Measurements from ENCODE around the gene NKX1-2. TPM values are rescaled to one million over a fixed set of nuclear protein-coding genes. Genes with fewer than 3 reads are reported as not detected.

The NKX1-2 gene
- total RNA-seq, 2 donors from 2014 or later = 0.07 TPM; not detected in 1

DNA sequence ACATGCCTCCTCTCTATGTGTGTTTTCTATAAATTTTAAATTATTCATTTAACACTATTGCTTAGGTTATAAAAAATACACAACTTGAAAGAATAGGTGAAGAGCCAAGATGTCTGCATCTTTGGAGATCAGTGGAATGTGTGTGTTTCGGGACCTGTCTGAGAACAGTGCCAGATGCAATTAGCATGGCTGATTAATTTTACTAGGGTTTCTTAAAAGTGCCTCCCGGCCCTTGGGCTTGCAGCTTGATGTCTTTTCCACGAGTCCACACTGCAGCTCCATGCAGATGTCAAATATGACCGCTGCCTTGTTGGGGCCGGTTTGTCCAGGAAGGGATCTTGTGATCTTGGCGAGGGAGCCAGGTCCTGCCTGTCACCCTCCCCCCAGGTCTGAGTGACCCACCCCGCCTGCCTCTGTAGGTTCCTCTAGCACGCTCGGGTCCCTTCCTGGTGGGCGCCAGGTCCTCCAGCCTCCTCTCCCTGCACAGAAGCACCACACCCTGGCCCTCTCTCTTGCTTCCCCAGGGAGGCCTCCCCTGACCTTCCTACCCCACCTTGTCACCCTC, 32.5 kb upstream of the NKX1-2 start:
- intact Hi-C loops (cut with DNase I) = no loop called here
- no peak for DNase-seq
- no peaks in the 10 kb centered on the region for H3K4me1 ChIP-seq
- no peaks in the 10 kb centered on the region for H3K9me3 ChIP-seq
- TF ChIP-seq, protein P1, sequence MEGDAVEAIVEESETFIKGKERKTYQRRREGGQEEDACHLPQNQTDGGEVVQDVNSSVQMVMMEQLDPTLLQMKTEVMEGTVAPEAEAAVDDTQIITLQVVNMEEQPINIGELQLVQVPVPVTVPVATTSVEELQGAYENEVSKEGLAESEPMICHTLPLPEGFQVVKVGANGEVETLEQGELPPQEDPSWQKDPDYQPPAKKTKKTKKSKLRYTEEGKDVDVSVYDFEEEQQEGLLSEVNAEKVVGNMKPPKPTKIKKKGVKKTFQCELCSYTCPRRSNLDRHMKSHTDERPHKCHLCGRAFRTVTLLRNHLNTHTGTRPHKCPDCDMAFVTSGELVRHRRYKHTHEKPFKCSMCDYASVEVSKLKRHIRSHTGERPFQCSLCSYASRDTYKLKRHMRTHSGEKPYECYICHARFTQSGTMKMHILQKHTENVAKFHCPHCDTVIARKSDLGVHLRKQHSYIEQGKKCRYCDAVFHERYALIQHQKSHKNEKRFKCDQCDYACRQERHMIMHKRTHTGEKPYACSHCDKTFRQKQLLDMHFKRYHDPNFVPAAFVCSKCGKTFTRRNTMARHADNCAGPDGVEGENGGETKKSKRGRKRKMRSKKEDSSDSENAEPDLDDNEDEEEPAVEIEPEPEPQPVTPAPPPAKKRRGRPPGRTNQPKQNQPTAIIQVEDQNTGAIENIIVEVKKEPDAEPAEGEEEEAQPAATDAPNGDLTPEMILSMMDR (IDR thresholded peaks at IDR 0.05) = no peak
- no peak overlapping the region for H3K9ac ChIP-seq (ENCODE audit: low read depth in 2 of 2, low read length in 2 of 2)
- no peaks in the 10 kb centered on the region for H3K36me3 ChIP-seq
- H3K27ac ChIP-seq = no peak overlapping the region
- H3K27me3 ChIP-seq = no peaks in the 10 kb centered on the region
- H3K4me3 ChIP-seq = no peak overlapping the region

DNA sequence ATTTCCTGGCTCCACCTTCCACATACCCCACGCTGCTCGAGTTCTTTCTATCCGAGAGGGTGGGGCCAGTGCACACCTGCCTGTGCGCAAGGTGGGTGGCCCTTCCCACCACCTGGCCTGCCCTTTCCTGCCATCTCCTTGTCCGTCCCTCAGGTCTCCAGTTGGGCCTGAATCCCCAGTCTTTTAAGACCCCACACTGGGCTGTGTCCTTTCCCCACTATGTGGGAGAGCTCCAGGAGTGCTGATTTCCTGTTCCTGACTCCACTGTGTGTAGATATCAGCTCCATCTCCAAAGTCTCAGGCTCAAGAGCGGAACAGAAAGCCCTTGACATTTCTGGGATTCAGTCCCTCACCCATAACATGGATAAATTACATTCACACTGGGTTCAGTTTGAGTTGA, 31.9 kb upstream of the NKX1-2 start:
- no peak overlapping the region for H3K27ac ChIP-seq
- intact Hi-C loops (cut with DNase I) = no loop called here

DNA sequence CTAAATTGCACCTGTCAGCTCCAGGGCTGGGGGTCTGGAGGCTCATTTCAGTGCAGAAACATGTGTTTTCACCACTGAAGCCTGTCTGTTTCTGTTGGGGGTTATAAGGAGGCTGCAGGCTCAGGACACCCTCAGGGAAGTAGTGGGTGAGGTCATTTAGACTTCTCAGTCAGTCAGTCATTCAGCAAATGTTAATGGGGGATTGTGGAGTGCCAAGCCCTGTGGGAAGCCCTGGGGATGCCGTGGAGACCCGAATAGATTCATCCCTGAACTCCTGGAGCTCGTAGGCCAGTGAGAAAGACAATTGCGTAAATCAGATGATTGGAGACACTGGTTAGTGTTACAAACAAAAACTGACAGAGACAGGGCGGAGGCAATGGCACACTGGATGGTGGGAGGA, 31.0 kb upstream of the NKX1-2 start:
- H3K9ac ChIP-seq (ENCODE audit: low read depth in 2 of 2, low read length in 2 of 2) = no peak overlapping the region
- H3K4me1 ChIP-seq = no peaks in the 10 kb centered on the region
- DNase-seq = no peak
- no peak overlapping the region for H3K27ac ChIP-seq
- no peaks in the 10 kb centered on the region for H3K27me3 ChIP-seq
- intact Hi-C loops (cut with DNase I) = no loop called here
- no peak overlapping the region for H3K4me3 ChIP-seq
- H3K9me3 ChIP-seq = no peaks in the 10 kb centered on the region
- TF ChIP-seq, protein P1 (IDR thresholded peaks at IDR 0.05) = no peak
- no peaks in the 10 kb centered on the region for H3K36me3 ChIP-seq

More for the DNA sequence above, 31.9 kb upstream of the NKX1-2 start:
- Histone ChIP-seq H3K36me3 (no peaks in the 10 kb centered on the region), H3K9ac (ENCODE audit: low read depth in 2 of 2, low read length in 2 of 2) (no peak overlapping the region), H3K4me3 (no peak overlapping the region), H3K9me3 (no peaks in the 10 kb centered on the region), H3K27me3 (no peaks in the 10 kb centered on the region), H3K4me1 (no peaks in the 10 kb centered on the region)
- TF ChIP-seq, protein P1 (IDR thresholded peaks at IDR 0.05) = no peak
- DNase-seq = no peak

DNA sequence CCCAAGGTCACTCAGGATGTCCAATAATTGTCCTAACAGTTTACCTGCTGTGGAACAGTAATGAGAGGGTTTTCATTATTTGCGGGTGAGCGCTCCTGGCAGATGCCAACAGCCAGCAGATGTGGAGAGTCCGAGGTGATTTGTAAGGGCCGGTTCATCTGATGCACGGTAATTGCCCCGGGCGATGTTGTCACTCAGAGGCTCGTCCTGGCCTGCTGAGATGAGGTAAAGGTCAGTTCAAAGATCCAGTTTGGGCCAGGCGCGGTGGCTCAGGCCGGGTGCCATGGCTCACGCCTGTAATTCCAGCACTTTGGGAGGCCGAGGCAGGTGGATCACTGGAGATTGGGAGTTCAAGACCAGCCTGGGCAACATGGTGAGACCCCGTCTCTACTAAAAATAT, 28.7 kb upstream of the NKX1-2 start:
- H3K9me3 ChIP-seq = no peaks in the 10 kb centered on the region
- no peak overlapping the region for H3K9ac ChIP-seq (ENCODE audit: low read depth in 2 of 2, low read length in 2 of 2)
- intact Hi-C loops (cut with DNase I) = no loop called here
- TF ChIP-seq, protein P1 (IDR thresholded peaks at IDR 0.05) = no peak
- H3K36me3 ChIP-seq = no peaks in the 10 kb centered on the region
- no peaks in the 10 kb centered on the region for H3K27me3 ChIP-seq
- H3K27ac ChIP-seq = no peak overlapping the region
- H3K4me3 ChIP-seq = no peak overlapping the region
- DNase-seq = no peak
- no peaks in the 10 kb centered on the region for H3K4me1 ChIP-seq

DNA sequence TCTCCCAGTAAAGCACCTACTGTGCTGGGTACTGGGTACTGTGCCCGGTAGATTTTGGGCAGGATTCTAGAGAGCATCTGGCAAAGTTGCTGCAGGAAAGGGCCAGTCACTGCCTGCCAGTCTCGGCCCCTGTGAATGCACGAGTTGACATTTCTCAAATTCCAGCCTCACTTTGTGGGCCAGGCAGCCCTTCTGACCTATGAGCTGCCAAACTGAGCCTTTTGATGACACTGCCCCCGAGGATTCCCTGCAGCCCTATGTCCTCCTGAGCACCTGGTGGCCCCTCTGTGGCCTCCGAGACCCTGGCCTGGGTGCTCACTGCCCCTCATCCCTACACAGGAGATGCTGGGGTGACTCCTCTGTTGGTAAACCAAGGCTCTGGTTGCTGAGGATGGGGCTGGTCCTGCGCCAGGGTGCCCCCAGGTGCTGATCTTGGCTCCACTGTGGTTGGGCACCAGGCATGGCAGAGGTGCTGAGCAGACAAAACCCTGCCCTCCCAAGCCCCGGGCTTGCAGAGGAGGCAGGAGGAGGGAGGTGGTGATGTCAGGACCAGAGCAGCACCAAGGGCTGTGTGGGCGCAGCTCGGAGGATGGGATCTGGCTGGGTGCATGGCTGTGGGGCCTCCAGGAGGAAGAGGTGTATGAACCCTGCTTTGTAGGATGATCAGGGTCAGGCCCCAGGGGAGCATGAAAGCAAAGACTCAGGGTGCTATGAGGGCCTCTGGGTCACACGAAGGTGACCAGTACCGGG, 28.0 kb upstream of the NKX1-2 start:
- intact Hi-C loops (cut with DNase I) = no loop called here

More for the DNA sequence above, 28.0 kb upstream of the NKX1-2 start:
- Histone ChIP-seq H3K4me1 (no peaks in the 10 kb centered on the region), H3K27me3 (no peaks in the 10 kb centered on the region), H3K9me3 (no peaks in the 10 kb centered on the region), H3K36me3 (no peaks in the 10 kb centered on the region), H3K4me3 (no peak overlapping the region), H3K27ac (no peak overlapping the region), H3K9ac (ENCODE audit: low read depth in 2 of 2, low read length in 2 of 2) (no peak overlapping the region)
- DNase-seq = no peak
- TF ChIP-seq, protein P1 (IDR thresholded peaks at IDR 0.05) = no peak
